ENCODE data around the gene NRL. TPM values are rescaled to one million over a fixed set of nuclear protein-coding genes. Genes with fewer than 3 reads are reported as not detected.

NRL gene
- total RNA-seq, 4 donors from 2014 or later, result 1.8 to 3.3 (median 3.0) TPM

DNA sequence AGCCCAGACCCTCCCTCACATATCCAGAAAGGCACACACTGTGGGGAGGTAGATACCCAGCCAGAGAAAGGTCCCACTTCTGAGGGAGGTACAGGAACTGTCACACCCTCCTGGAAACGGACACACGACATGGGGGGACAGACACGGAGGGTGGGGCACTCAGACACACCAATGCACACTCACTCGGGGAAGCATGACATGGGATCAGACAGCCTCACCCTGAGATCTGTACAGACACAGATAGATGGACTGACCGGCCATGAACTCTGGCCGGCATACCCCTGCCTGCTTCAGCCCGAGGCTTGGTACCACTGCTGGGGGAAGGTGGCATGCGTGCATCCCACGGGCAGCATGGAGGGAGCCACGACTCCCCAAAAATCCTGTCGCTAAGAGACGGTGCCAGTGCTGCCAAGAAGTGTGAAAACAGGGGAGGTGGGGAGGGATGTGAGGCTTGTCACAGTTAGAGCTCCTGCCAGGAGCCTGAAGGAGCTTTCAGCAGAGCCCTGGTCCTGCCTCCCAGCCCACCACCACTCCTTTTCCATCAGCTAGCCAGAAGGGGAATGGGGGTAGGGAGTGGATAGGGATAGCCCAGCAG, 42.8 kb downstream of the NRL start:
- no peaks in the 10 kb centered on the region for H3K36me3 ChIP-seq
- intact Hi-C loops (cut with DNase I), result no loop called here
- TF ChIP-seq POLR2A (IDR thresholded peaks at IDR 0.05; ENCODE audit: low read depth) (no peak), EP300 (IDR thresholded peaks at IDR 0.05) (no peak), POLR2AphosphoS5 (IDR thresholded peaks at IDR 0.05) (no peak)
- TF ChIP-seq, protein P1, sequence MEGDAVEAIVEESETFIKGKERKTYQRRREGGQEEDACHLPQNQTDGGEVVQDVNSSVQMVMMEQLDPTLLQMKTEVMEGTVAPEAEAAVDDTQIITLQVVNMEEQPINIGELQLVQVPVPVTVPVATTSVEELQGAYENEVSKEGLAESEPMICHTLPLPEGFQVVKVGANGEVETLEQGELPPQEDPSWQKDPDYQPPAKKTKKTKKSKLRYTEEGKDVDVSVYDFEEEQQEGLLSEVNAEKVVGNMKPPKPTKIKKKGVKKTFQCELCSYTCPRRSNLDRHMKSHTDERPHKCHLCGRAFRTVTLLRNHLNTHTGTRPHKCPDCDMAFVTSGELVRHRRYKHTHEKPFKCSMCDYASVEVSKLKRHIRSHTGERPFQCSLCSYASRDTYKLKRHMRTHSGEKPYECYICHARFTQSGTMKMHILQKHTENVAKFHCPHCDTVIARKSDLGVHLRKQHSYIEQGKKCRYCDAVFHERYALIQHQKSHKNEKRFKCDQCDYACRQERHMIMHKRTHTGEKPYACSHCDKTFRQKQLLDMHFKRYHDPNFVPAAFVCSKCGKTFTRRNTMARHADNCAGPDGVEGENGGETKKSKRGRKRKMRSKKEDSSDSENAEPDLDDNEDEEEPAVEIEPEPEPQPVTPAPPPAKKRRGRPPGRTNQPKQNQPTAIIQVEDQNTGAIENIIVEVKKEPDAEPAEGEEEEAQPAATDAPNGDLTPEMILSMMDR (IDR thresholded peaks at IDR 0.05), result no peak
- H3K27ac ChIP-seq (replicated peaks in 1 of 4), result no peak overlapping the region
- DNase-seq (ENCODE audit: extremely low spot score), result no peak
- no peak overlapping the region for H3K4me3 ChIP-seq
- H3K27me3 ChIP-seq, result peaks cover 0 to 27% (median 2%) of the 10 kb centered on the region in 4 donors
- 56% methylated on average over 12 of the region's 12 CpGs for WGBS
- peaks cover 0 to 20% (median 17%) of the 10 kb centered on the region in 4 donors for H3K4me1 ChIP-seq
- H3K9me3 ChIP-seq, result no peaks in the 10 kb centered on the region

DNA sequence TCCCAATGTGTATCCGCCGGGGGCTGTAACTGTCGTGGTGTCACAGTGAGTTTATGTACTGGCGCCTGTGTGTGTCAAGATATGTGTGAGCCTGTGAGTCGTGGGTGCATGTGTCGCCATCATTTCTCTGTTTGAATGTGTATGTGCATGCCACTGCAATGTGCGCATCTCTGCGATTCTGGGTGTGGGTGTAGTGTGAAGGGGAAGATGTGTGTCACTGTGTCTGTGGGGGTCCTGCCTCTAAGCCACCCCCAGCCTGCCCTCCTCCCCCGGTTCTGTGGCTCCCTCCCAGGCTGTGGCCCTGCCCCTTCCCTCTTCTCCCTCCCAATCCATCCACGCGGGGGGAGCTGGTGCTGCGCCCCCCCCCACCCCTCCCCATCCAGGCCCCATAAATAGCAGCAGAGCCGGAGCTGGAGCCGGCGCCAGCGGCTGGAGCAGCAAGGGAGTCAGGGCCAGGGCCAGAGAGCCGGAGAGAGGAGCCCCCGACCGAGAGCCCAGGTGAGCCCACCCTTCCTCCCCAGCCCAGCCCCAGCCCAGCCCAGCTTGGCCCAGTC, 43.5 kb downstream of the NRL start, which contains the start of gene CPNE6:
TSS of gene CPNE6 (plus strand) at position 419 of the 554 bp plus-strand sequence. CDS start 1,375 bp downstream, outside the sequence.
- no peak for DNase-seq (ENCODE audit: extremely low spot score)
- TF ChIP-seq, protein P1 (IDR thresholded peaks at IDR 0.05), result no peak
- TF ChIP-seq POLR2A (IDR thresholded peaks at IDR 0.05; ENCODE audit: low read depth) (no peak), POLR2AphosphoS5 (IDR thresholded peaks at IDR 0.05) (no peak), EP300 (IDR thresholded peaks at IDR 0.05) (no peak)
- 64% methylated on average over 8 of the region's 19 CpGs for WGBS
- H3K4me3 ChIP-seq, result no peak within 1 kb of the TSS
- no peaks in the 10 kb centered on the region for H3K9me3 ChIP-seq
- intact Hi-C loops (cut with DNase I), result no loop called here
- peaks cover 0 to 20% (median 17%) of the 10 kb centered on the region in 4 donors for H3K4me1 ChIP-seq
- no peak within 1 kb of the TSS for H3K27ac ChIP-seq (replicated peaks in 1 of 4)
- peaks cover 0 to 27% (median 2%) of the 10 kb centered on the region in 4 donors for H3K27me3 ChIP-seq
- no peaks in the 10 kb centered on the region for H3K36me3 ChIP-seq

DNA sequence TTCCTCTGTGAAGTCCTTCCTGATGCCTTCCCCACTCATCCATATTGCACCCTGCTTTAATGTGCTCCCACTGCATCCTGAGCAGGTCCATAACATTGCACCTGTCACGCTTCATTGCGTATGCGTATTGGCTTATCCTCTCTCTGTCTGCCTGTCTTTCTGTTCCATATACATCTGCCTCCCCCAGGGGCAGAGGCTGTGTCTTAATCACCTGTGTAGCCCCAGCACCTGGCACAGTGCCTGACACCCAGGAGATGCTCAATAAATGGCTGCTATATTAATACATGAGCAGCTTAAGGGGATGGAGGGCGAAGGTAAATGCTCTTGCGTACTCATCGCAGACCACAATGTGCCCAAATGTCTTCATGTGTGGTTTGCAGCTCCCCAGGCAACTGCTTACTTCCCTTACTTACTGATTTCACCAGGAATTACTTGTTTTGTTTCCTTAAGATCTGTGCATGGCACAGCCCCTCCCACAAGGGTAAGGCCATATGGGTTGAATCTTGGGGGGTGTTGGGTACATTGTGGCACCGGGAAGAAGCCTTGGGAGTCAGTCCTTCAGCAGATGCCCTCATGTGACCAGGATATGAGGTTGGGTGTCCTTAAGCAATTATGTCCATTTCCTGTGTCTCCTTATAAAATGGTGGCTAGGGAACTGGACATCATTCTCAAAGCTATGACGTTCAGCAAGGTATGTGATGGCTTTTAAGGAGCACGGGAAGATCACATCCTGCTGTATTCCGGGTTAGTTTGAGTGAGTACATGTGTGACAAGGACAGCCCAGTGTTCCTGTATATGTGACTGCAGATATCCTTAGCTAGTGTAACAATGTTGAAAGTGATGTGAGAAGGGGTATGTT, 44.2 kb downstream of the NRL start:
- intact Hi-C loops (cut with DNase I), result no loop called here
- Histone ChIP-seq H3K27ac (replicated peaks in 1 of 4) (no peak overlapping the region), H3K36me3 (no peaks in the 10 kb centered on the region), H3K4me1 (peaks cover 0 to 20% (median 17%) of the 10 kb centered on the region in 4 donors), H3K4me3 (no peak overlapping the region), H3K27me3 (peaks cover 0 to 27% (median 2%) of the 10 kb centered on the region in 4 donors), H3K9me3 (no peaks in the 10 kb centered on the region)
- 89% methylated on average over 9 of the region's 10 CpGs for WGBS
- DNase-seq (ENCODE audit: extremely low spot score), result no peak
- TF ChIP-seq POLR2A (IDR thresholded peaks at IDR 0.05; ENCODE audit: low read depth) (no peak), EP300 (IDR thresholded peaks at IDR 0.05) (no peak), POLR2AphosphoS5 (IDR thresholded peaks at IDR 0.05) (no peak)
- TF ChIP-seq, protein P1 (IDR thresholded peaks at IDR 0.05), result no peak

DNA sequence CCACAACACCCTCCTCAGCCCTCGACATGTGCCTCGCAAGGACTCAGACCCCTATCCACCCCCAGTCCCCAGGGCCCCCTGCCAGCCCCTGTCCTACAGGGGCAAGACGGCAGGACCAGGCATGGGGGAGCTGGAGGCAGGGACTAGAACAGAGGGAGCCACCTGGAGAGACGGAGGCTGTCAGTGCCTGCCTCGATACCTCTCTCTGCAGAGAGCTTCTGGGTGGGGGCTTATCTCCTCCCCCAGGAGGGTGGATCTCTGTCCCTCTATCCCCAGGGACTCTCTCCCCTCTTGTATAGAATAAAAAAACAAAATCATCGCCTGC, 45.4 kb downstream of the NRL start:
- Histone ChIP-seq H3K27me3 (peaks cover 0 to 27% (median 2%) of the 10 kb centered on the region in 4 donors), H3K4me3 (no peak overlapping the region), H3K4me1 (peaks cover 0 to 20% (median 17%) of the 10 kb centered on the region in 4 donors), H3K36me3 (no peaks in the 10 kb centered on the region), H3K9me3 (no peaks in the 10 kb centered on the region), H3K27ac (replicated peaks in 1 of 4) (no peak overlapping the region)
- 98% methylated on average over 5 of the region's 6 CpGs for WGBS
- intact Hi-C loops (cut with DNase I), result no loop called here
- TF ChIP-seq POLR2AphosphoS5 (IDR thresholded peaks at IDR 0.05) (no peak), EP300 (IDR thresholded peaks at IDR 0.05) (no peak), POLR2A (IDR thresholded peaks at IDR 0.05; ENCODE audit: low read depth) (no peak)
- TF ChIP-seq, protein P1 (IDR thresholded peaks at IDR 0.05), result no peak
- DNase-seq (ENCODE audit: extremely low spot score), result no peak

Measured in esophagus muscularis mucosa (tissue), 4 donors.